ENCODE data around the gene GALNT9.

The GALNT9 gene

DNA sequence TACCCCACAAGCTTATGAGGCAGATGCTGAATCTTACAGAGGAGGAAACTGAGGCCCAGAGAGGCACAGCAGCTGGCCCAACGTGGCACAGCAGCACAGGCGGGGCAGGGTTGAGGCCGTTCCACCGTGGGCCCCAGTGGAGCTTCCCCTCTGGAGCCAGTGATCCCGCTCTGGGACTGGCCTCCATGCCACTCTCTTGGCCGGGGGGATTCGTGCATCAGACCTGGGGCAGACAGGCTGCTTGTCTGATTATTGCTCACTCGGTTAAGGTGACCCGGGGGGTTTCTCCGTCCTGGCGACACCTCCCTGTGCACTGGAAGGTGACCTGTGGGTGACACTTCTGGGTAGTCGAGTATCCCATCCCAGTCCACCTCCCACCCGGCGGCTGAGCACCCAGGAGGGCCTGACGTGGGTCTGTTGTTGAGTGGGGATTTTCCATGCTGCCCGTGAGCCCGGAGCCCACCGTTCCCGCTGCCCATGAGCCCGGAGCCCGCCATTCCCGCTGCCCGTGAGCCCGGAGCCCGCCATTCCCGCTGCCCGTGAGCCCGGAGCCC lies 157.3 kb downstream of the GALNT9 start:
- no peak for DNase-seq (ENCODE audit: low read depth, low spot score)
- Histone ChIP-seq H3K4me1 (ENCODE audit: control insufficient read depth, insufficient read depth, low read length) (no peaks in the 10 kb centered on the region), H3K36me3 (ENCODE audit: control insufficient read depth, insufficient read depth, low read length) (no peaks in the 10 kb centered on the region), H3K27ac (ENCODE audit: low read length) (no peak overlapping the region), H3K9me3 (ENCODE audit: control insufficient read depth, insufficient read depth, low read length) (no peaks in the 10 kb centered on the region), H3K4me3 (ENCODE audit: low read length) (no peak overlapping the region), H3K27me3 (ENCODE audit: control insufficient read depth, insufficient read depth, low read length) (no peaks in the 10 kb centered on the region)
- WGBS (ENCODE audit: insufficient coverage, insufficient read length): no CpG with 5 or more reads among the region's 28 CpGs

- DNase-seq (ENCODE audit: low read depth, low spot score): no peak
- Histone ChIP-seq H3K9me3 (ENCODE audit: control insufficient read depth, insufficient read depth, low read length) (no peaks in the 10 kb centered on the region), H3K27me3 (ENCODE audit: control insufficient read depth, insufficient read depth, low read length) (no peaks in the 10 kb centered on the region), H3K27ac (ENCODE audit: low read length) (no peak overlapping the region), H3K4me3 (ENCODE audit: low read length) (no peak overlapping the region), H3K4me1 (ENCODE audit: control insufficient read depth, insufficient read depth, low read length) (no peaks in the 10 kb centered on the region), H3K36me3 (ENCODE audit: control insufficient read depth, insufficient read depth, low read length) (no peaks in the 10 kb centered on the region)
- no CpG with 5 or more reads among the region's 24 CpGs for WGBS (ENCODE audit: insufficient coverage, insufficient read length)
Measured at GRCh38 chr12:132171293-132171967, 158.0 kb downstream of the GALNT9 start.

- no peaks in the 10 kb centered on the region for H3K27me3 ChIP-seq (ENCODE audit: control insufficient read depth, insufficient read depth, low read length)
- no peak overlapping the region for H3K27ac ChIP-seq (ENCODE audit: low read length)
- no peaks in the 10 kb centered on the region for H3K36me3 ChIP-seq (ENCODE audit: control insufficient read depth, insufficient read depth, low read length)
- no CpG with 5 or more reads among the region's 33 CpGs for WGBS (ENCODE audit: insufficient coverage, insufficient read length)
- no peak overlapping the region for H3K4me3 ChIP-seq (ENCODE audit: low read length)
- H3K4me1 ChIP-seq (ENCODE audit: control insufficient read depth, insufficient read depth, low read length): no peaks in the 10 kb centered on the region
- no peaks in the 10 kb centered on the region for H3K9me3 ChIP-seq (ENCODE audit: control insufficient read depth, insufficient read depth, low read length)
- no peak for DNase-seq (ENCODE audit: low read depth, low spot score)
Measured at GRCh38 chr12:132170637-132171292, 158.6 kb downstream of the GALNT9 start.

- Histone ChIP-seq H3K4me1 (ENCODE audit: control insufficient read depth, insufficient read depth, low read length) (no peaks in the 10 kb centered on the region), H3K4me3 (ENCODE audit: low read length) (no peak overlapping the region), H3K27me3 (ENCODE audit: control insufficient read depth, insufficient read depth, low read length) (no peaks in the 10 kb centered on the region), H3K9me3 (ENCODE audit: control insufficient read depth, insufficient read depth, low read length) (no peaks in the 10 kb centered on the region), H3K27ac (ENCODE audit: low read length) (no peak overlapping the region), H3K36me3 (ENCODE audit: control insufficient read depth, insufficient read depth, low read length) (no peaks in the 10 kb centered on the region)
- whole genome bisulfite sequencing (ENCODE audit: insufficient coverage, insufficient read length): no CpG with 5 or more reads among the region's 16 CpGs
- DNase-seq (ENCODE audit: low read depth, low spot score): no peak
Measured at GRCh38 chr12:132170094-132170636, 159.2 kb downstream of the GALNT9 start.

GRCh38 chr12:132169376-132169775 lies 160.0 kb downstream of the GALNT9 start:
- Histone ChIP-seq H3K36me3 (ENCODE audit: control insufficient read depth, insufficient read depth, low read length) (no peaks in the 10 kb centered on the region), H3K27me3 (ENCODE audit: control insufficient read depth, insufficient read depth, low read length) (no peaks in the 10 kb centered on the region), H3K4me3 (ENCODE audit: low read length) (no peak overlapping the region), H3K4me1 (ENCODE audit: control insufficient read depth, insufficient read depth, low read length) (no peaks in the 10 kb centered on the region), H3K27ac (ENCODE audit: low read length) (no peak overlapping the region), H3K9me3 (ENCODE audit: control insufficient read depth, insufficient read depth, low read length) (no peaks in the 10 kb centered on the region)
- DNase-seq (ENCODE audit: low read depth, low spot score): no peak
- no CpG with 5 or more reads among the region's 17 CpGs for WGBS (ENCODE audit: insufficient coverage, insufficient read length)

- DNase-seq (ENCODE audit: low read depth, low spot score): no peak
- Histone ChIP-seq H3K4me3 (ENCODE audit: low read length) (no peak overlapping the region), H3K27me3 (ENCODE audit: control insufficient read depth, insufficient read depth, low read length) (no peaks in the 10 kb centered on the region), H3K36me3 (ENCODE audit: control insufficient read depth, insufficient read depth, low read length) (no peaks in the 10 kb centered on the region), H3K27ac (ENCODE audit: low read length) (no peak overlapping the region), H3K9me3 (ENCODE audit: control insufficient read depth, insufficient read depth, low read length) (no peaks in the 10 kb centered on the region), H3K4me1 (ENCODE audit: control insufficient read depth, insufficient read depth, low read length) (no peaks in the 10 kb centered on the region)
- no CpG with 5 or more reads among the region's 31 CpGs for WGBS (ENCODE audit: insufficient coverage, insufficient read length)
Measured at GRCh38 chr12:132168311-132169031, 160.9 kb downstream of the GALNT9 start.

GRCh38 chr12:132167611-132168310 lies 161.6 kb downstream of the GALNT9 start:
- DNase-seq (ENCODE audit: low read depth, low spot score): no peak
- no CpG with 5 or more reads among the region's 30 CpGs for WGBS (ENCODE audit: insufficient coverage, insufficient read length)
- H3K27ac ChIP-seq (ENCODE audit: low read length): no peak overlapping the region
- no peak overlapping the region for H3K4me3 ChIP-seq (ENCODE audit: low read length)
- H3K9me3 ChIP-seq (ENCODE audit: control insufficient read depth, insufficient read depth, low read length): no peaks in the 10 kb centered on the region
- H3K27me3 ChIP-seq (ENCODE audit: control insufficient read depth, insufficient read depth, low read length): no peaks in the 10 kb centered on the region; the same call in 1 of the 2 replicates
- no peaks in the 10 kb centered on the region for H3K4me1 ChIP-seq (ENCODE audit: control insufficient read depth, insufficient read depth, low read length)
- H3K36me3 ChIP-seq (ENCODE audit: control insufficient read depth, insufficient read depth, low read length): no peaks in the 10 kb centered on the region

- WGBS (ENCODE audit: insufficient coverage, insufficient read length): 100% methylated on average over 2 of the region's 10 CpGs
- Histone ChIP-seq H3K36me3 (ENCODE audit: control insufficient read depth, insufficient read depth, low read length) (no peaks in the 10 kb centered on the region), H3K27me3 (ENCODE audit: control insufficient read depth, insufficient read depth, low read length) (no peaks in the 10 kb centered on the region; the same call in 1 of the 2 replicates), H3K27ac (ENCODE audit: low read length) (no peak overlapping the region), H3K9me3 (ENCODE audit: control insufficient read depth, insufficient read depth, low read length) (no peaks in the 10 kb centered on the region), H3K4me1 (ENCODE audit: control insufficient read depth, insufficient read depth, low read length) (no peaks in the 10 kb centered on the region), H3K4me3 (ENCODE audit: low read length) (no peak overlapping the region)
- no peak for DNase-seq (ENCODE audit: low read depth, low spot score)
Measured at GRCh38 chr12:132166801-132167591, 162.4 kb downstream of the GALNT9 start.

DNA sequence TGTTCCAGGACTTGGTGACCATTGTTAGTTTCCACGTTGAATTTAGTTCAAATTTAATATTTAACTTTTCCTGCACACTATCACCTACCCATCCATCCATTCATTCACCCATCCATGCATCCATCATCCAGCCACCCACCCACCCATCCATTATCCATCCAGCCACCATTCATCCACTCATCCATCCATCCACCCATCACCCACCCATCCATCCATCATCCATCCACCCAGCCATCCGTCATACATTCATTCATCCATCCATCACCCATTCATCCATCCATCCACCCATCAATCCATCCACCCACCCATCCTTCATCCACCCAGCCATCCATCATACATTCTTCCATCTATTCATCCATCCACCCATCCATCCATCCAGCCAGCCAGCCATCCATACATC lies 163.3 kb downstream of the GALNT9 start:
- no peak overlapping the region for H3K27ac ChIP-seq (ENCODE audit: low read length)
- H3K4me1 ChIP-seq (ENCODE audit: control insufficient read depth, insufficient read depth, low read length): no peaks in the 10 kb centered on the region
- H3K27me3 ChIP-seq (ENCODE audit: control insufficient read depth, insufficient read depth, low read length): no peaks in the 10 kb centered on the region; the same call in 1 of the 2 replicates
- no peaks in the 10 kb centered on the region for H3K36me3 ChIP-seq (ENCODE audit: control insufficient read depth, insufficient read depth, low read length)
- no peak for DNase-seq (ENCODE audit: low read depth, low spot score)
- H3K4me3 ChIP-seq (ENCODE audit: low read length): no peak overlapping the region
- no peaks in the 10 kb centered on the region for H3K9me3 ChIP-seq (ENCODE audit: control insufficient read depth, insufficient read depth, low read length)
- WGBS (ENCODE audit: insufficient coverage, insufficient read length): 100% methylated on average over 1 of the region's 2 CpGs

Data from iPS DF 6.9 (cell line).